ENCODE measurements around the gene PNPT1. TPM values are rescaled to one million over a fixed set of nuclear protein-coding genes. Genes with fewer than 3 reads are reported as not detected.

PNPT1 gene
- polyA plus RNA-seq, 1 donor from 2014 or later, result 23.4 TPM

GRCh38 chr2:55590810-55591440 is 102.7 kb downstream of the PNPT1 start:
- H2AFZ ChIP-seq (ENCODE audit: low read depth, low read length), result no peak overlapping the region
- no peak overlapping the region for H3K4me3 ChIP-seq (ENCODE audit: low read length)
- H3K9me3 ChIP-seq (ENCODE audit: low read length), result no peaks in the 10 kb centered on the region
- H3K36me3 ChIP-seq (ENCODE audit: insufficient read depth, low read length), result peaks cover 3% of the 10 kb centered on the region
- no peaks in the 10 kb centered on the region for H4K20me1 ChIP-seq (ENCODE audit: insufficient read depth)
- H3K9ac ChIP-seq (ENCODE audit: low read length), result no peak overlapping the region
- H3K4me2 ChIP-seq (ENCODE audit: low read length), result no peak overlapping the region
- H3K79me2 ChIP-seq (replicated peaks; ENCODE audit: insufficient read depth, low read length), result peaks cover 18% of the 10 kb centered on the region
- H3F3A ChIP-seq (ENCODE audit: insufficient read depth, low read length, poor library complexity, severe bottlenecking), result no peaks in the 10 kb centered on the region
- no peaks in the 10 kb centered on the region for H3K27me3 ChIP-seq (ENCODE audit: insufficient read depth, low read depth, low read length)
- H3K27ac ChIP-seq (ENCODE audit: low read length), result no peak overlapping the region
- no peaks in the 10 kb centered on the region for H3K9me2 ChIP-seq (ENCODE audit: insufficient read depth, low read length)
- TF ChIP-seq EP300 (conservative IDR thresholded peaks at IDR 0.05; ENCODE audit: poor library complexity, severe bottlenecking), result no peak
- no peak for TF ChIP-seq POLR2AphosphoS5 (IDR thresholded peaks at IDR 0.05)
- no peak for TF ChIP-seq TAF1 (IDR thresholded peaks at IDR 0.05; ENCODE audit: low read depth)
- TF ChIP-seq SMC3 (conservative IDR thresholded peaks at IDR 0.05; ENCODE audit: poor library complexity), result no peak
- TF ChIP-seq EZH2 (IDR thresholded peaks at IDR 0.05; ENCODE audit: borderline replicate concordance, insufficient read depth, low read length, poor library complexity, severe bottlenecking), result no peak
- no peak for TF ChIP-seq REST (IDR thresholded peaks at IDR 0.05; ENCODE audit: borderline replicate concordance)
- no peak for TF ChIP-seq CTCF (IDR thresholded peaks at IDR 0.05; ENCODE audit: poor library complexity, severe bottlenecking)
- TF ChIP-seq RAD21 (conservative IDR thresholded peaks at IDR 0.05), result no peak
- no peak for TF ChIP-seq MXI1 (conservative IDR thresholded peaks at IDR 0.05; ENCODE audit: poor library complexity, severe bottlenecking)

- H3K4me2 ChIP-seq (ENCODE audit: low read length), result no peak overlapping the region
- no peaks in the 10 kb centered on the region for H3K9me2 ChIP-seq (ENCODE audit: insufficient read depth, low read length)
- no peak overlapping the region for H3K9ac ChIP-seq (ENCODE audit: low read length)
- H3K36me3 ChIP-seq (ENCODE audit: insufficient read depth, low read length), result no peaks in the 10 kb centered on the region
- no peak overlapping the region for H2AFZ ChIP-seq (ENCODE audit: low read depth, low read length)
- H3K4me3 ChIP-seq (ENCODE audit: low read length), result no peak overlapping the region
- no peaks in the 10 kb centered on the region for H3F3A ChIP-seq (ENCODE audit: insufficient read depth, low read length, poor library complexity, severe bottlenecking)
- TF ChIP-seq EP300 (conservative IDR thresholded peaks at IDR 0.05; ENCODE audit: poor library complexity, severe bottlenecking) (no peak), REST (IDR thresholded peaks at IDR 0.05; ENCODE audit: borderline replicate concordance) (no peak), MXI1 (conservative IDR thresholded peaks at IDR 0.05; ENCODE audit: poor library complexity, severe bottlenecking) (no peak), TAF1 (IDR thresholded peaks at IDR 0.05; ENCODE audit: low read depth) (no peak), CTCF (IDR thresholded peaks at IDR 0.05; ENCODE audit: poor library complexity, severe bottlenecking) (no peak), RAD21 (conservative IDR thresholded peaks at IDR 0.05) (no peak), EZH2 (IDR thresholded peaks at IDR 0.05; ENCODE audit: borderline replicate concordance, insufficient read depth, low read length, poor library complexity, severe bottlenecking) (no peak), POLR2AphosphoS5 (IDR thresholded peaks at IDR 0.05) (no peak)
- H4K20me1 ChIP-seq (ENCODE audit: insufficient read depth), result no peaks in the 10 kb centered on the region
- H3K9me3 ChIP-seq (ENCODE audit: low read length), result no peaks in the 10 kb centered on the region
- H3K27me3 ChIP-seq (ENCODE audit: insufficient read depth, low read depth, low read length), result no peaks in the 10 kb centered on the region
- H3K27ac ChIP-seq (ENCODE audit: low read length), result no peak overlapping the region
- H3K79me2 ChIP-seq (replicated peaks; ENCODE audit: insufficient read depth, low read length), result no peaks in the 10 kb centered on the region
These were observed 108.1 kb downstream of the PNPT1 start for GRCh38 chr2:55585451-55586080.
